H1 (cell line): ENCODE data around the gene MPC1. TPM values are rescaled to one million over a fixed set of nuclear protein-coding genes. Genes with fewer than 3 reads are reported as not detected.

Experiments used
- CTCF ChIA-PET: fragments of 300-600 bp; sonication (Branson Sonifier 250); formaldehyde crosslinking; loops from one replicate; lab custom pipeline; 2021; ENCODE audit not compliant: partially characterized antibody; lab: Charles Lee
- POLR2A ChIA-PET: fragments of 300-600 bp; sonication (Branson Sonifier 250); formaldehyde crosslinking; loops from one replicate; lab custom pipeline; 2021; ENCODE audit warnings: inconsistent platforms; ENCODE audit not compliant: partially characterized antibody; lab: Charles Lee
- DNase-seq, 2 experiments: peaks; one replicate each; pipeline versions ENCODE4 v3.0.0 to v3.0.0-alpha.2; 2010 to 2022; ENCODE audit warnings: low spot score in 2 of 2, low read depth in 1 of 2, mixed read lengths in 1 of 2
- FAIRE-seq: peaks from 2 replicates; lab custom pipeline; 2011; peaks lifted over from hg19 to GRCh38; lab: Jason Lieb, UNC
- H2AFZ ChIP-seq: 2 replicates; pipeline ENCODE4 v1.8.1; 2012; ENCODE audit warnings: low read length, inconsistent platforms
- H2AK5ac ChIP-seq: 2 replicates; pipeline ENCODE4 v1.6.1; 2013; ENCODE audit warnings: low read depth, low read length
- H2BK120ac ChIP-seq: replicated peaks from 2 replicates; pipeline ENCODE3; 2013; ENCODE audit warnings: low read depth, low read length, inconsistent platforms
- H2BK12ac ChIP-seq: 2 replicates; pipeline ENCODE4 v1.6.1; 2013; ENCODE audit warnings: low read depth, low read length
- H2BK15ac ChIP-seq: 2 replicates; pipeline ENCODE4 v1.6.1; 2013; ENCODE audit warnings: low read length
- H2BK20ac ChIP-seq: 2 replicates; pipeline ENCODE4 v1.6.1; 2013; ENCODE audit warnings: low read length
- H2BK5ac ChIP-seq: 2 replicates; pipeline ENCODE4 v1.6.1; 2013; ENCODE audit warnings: low read depth, low read length
- H3K14ac ChIP-seq: 2 replicates; pipeline ENCODE4 v1.6.1; 2013; ENCODE audit warnings: inconsistent platforms; ENCODE audit not compliant: insufficient read length
- H3K18ac ChIP-seq: 2 replicates; pipeline ENCODE4 v1.6.1; 2013; ENCODE audit warnings: low read length; ENCODE audit errors: extremely low read depth
- H3K23ac ChIP-seq: 2 replicates; pipeline ENCODE4 v1.6.1; 2013; ENCODE audit warnings: inconsistent platforms; ENCODE audit not compliant: insufficient read length
- H3K23me2 ChIP-seq: 2 replicates; pipeline ENCODE4 v1.6.1; 2013; ENCODE audit warnings: low read depth, low read length
- H3K27ac ChIP-seq: 2 replicates; pipeline ENCODE4 v1.6.1; 2011; ENCODE audit warnings: low read depth, low read length, inconsistent platforms
- H3K27me3 ChIP-seq, 4 experiments: replicated peaks in 1 of 4; 1 replicate in 1 of 4; 2 replicates in 3 of 4; pipeline versions ENCODE4 v1.6.1 to v1.8.1; 2011 to 2013; ENCODE audit warnings: low read length in 3 of 4, mild to moderate bottlenecking in 3 of 4, inconsistent platforms in 2 of 4, mixed read lengths in 2 of 4, moderate library complexity in 1 of 4; ENCODE audit not compliant: control insufficient read depth in 3 of 4, insufficient read depth in 3 of 4; ENCODE audit errors: extremely low read depth in 1 of 4
- H3K36me3 ChIP-seq, 4 experiments: 2 replicates each; pipeline versions ENCODE4 v1.6.1 to v1.8.1; 2011 to 2013; ENCODE audit warnings: mild to moderate bottlenecking in 4 of 4, low read length in 3 of 4, moderate library complexity in 2 of 4, control low read depth in 1 of 4, inconsistent platforms in 1 of 4; ENCODE audit not compliant: insufficient read depth in 4 of 4, control insufficient read depth in 2 of 4
- H3K4ac ChIP-seq: replicated peaks from 2 replicates; pipeline ENCODE3; 2013; ENCODE audit warnings: low read length, low read depth, mixed read lengths, inconsistent platforms; ENCODE audit not compliant: insufficient read length
- H3K4me1 ChIP-seq, 4 experiments: replicated peaks in 1 of 4; 1 replicate in 1 of 4; 2 replicates in 3 of 4; pipeline versions ENCODE4 v1.6.1 to v1.8.1; 2011 to 2013; ENCODE audit warnings: low read length in 3 of 4, inconsistent platforms in 2 of 4, mixed read lengths in 1 of 4; ENCODE audit not compliant: insufficient read depth in 4 of 4, control insufficient read depth in 3 of 4
- H3K4me2 ChIP-seq, 2 experiments: 2 replicates each; pipeline versions ENCODE4 v1.6.1 to v1.8.1; 2011 to 2013; ENCODE audit warnings: low read depth in 2 of 2, low read length in 2 of 2, control low read depth in 1 of 2, inconsistent platforms in 1 of 2, mild to moderate bottlenecking in 1 of 2; ENCODE audit not compliant: insufficient read depth in 1 of 2
- H3K4me3 ChIP-seq, 4 experiments: fragments of 200-600, 300-600 bp in 1 of 4; sonication (generic), shearing (Covaris generic), sonication (Bioruptor Twin) in 1 of 4; 2 replicates each; pipeline versions ENCODE4 v1.5.1 to v1.8.1; 2011 to 2016; ENCODE audit warnings: low read length in 4 of 4, low read depth in 3 of 4, control low read depth in 2 of 4, inconsistent platforms in 2 of 4, mild to moderate bottlenecking in 2 of 4, mixed read lengths in 1 of 4, moderate library complexity in 1 of 4; ENCODE audit not compliant: insufficient read depth in 2 of 4; ENCODE audit errors: extremely low read depth in 1 of 4
- H3K56ac ChIP-seq: replicated peaks from 2 replicates; pipeline ENCODE3; 2013; ENCODE audit warnings: low read depth, mild to moderate bottlenecking, mixed read lengths, low read length, inconsistent platforms; ENCODE audit not compliant: insufficient read length
- H3K79me1 ChIP-seq: 2 replicates; pipeline ENCODE4 v1.6.1; 2013; ENCODE audit warnings: low read depth, low read length, control low read depth
- H3K79me2 ChIP-seq, 2 experiments: 2 replicates each; pipeline versions ENCODE4 v1.6.1 to v1.8.1; 2012 to 2013; ENCODE audit warnings: low read length in 2 of 2, mild to moderate bottlenecking in 2 of 2, inconsistent platforms in 1 of 2; ENCODE audit not compliant: insufficient read depth in 2 of 2, control insufficient read depth in 1 of 2
- H3K9ac ChIP-seq, 4 experiments: replicated peaks in 1 of 4; 1 replicate in 1 of 4; 2 replicates in 3 of 4; pipeline versions ENCODE4 v1.6.1 to v1.8.1; 2011 to 2013; ENCODE audit warnings: low read depth in 3 of 4, low read length in 3 of 4, control low read depth in 2 of 4, mild to moderate bottlenecking in 2 of 4, moderate library complexity in 2 of 4, inconsistent platforms in 1 of 4; ENCODE audit errors: extremely low read depth in 1 of 4
- H3K9me3 ChIP-seq, 2 experiments: 2 replicates each; pipeline versions ENCODE4 v1.6.1 to v1.8.1; 2012 to 2013; ENCODE audit warnings: mild to moderate bottlenecking in 2 of 2, moderate library complexity in 2 of 2, control low read depth in 1 of 2, inconsistent platforms in 1 of 2, low read depth in 1 of 2, low read length in 1 of 2, mixed read lengths in 1 of 2; ENCODE audit not compliant: insufficient read depth in 2 of 2
- H4K20me1 ChIP-seq, 2 experiments: replicated peaks in 1 of 2; 2 replicates each; pipeline versions ENCODE3 to v1.8.1; 2011 to 2013; ENCODE audit warnings: inconsistent platforms in 2 of 2, low read length in 2 of 2, mild to moderate bottlenecking in 1 of 2; ENCODE audit not compliant: insufficient read depth in 2 of 2, control insufficient read depth in 1 of 2
- H4K5ac ChIP-seq: 2 replicates; pipeline ENCODE4 v1.6.1; 2013; ENCODE audit warnings: low read length, low read depth, mixed read lengths, inconsistent platforms; ENCODE audit not compliant: insufficient read length
- H4K8ac ChIP-seq: 2 replicates; pipeline ENCODE4 v1.8.0; 2013; ENCODE audit warnings: mild to moderate bottlenecking, moderate library complexity, low read length, inconsistent platforms; ENCODE audit not compliant: insufficient read depth; ENCODE audit errors: extremely low read depth
- H4K91ac ChIP-seq: replicated peaks from 2 replicates; pipeline ENCODE3; 2013; ENCODE audit warnings: low read length, mixed read lengths, inconsistent platforms; ENCODE audit not compliant: insufficient read length
- SAP30 ChIP-seq: fragments of 300-600 bp; sonication (generic); IDR thresholded peaks from 2 replicates; pipeline ENCODE4 v1.7.1; 2012; ENCODE audit warnings: low read length, moderate library complexity, mild to moderate bottlenecking, inconsistent platforms; ENCODE audit not compliant: insufficient read depth, insufficient replicate concordance
- WGBS, 2 experiments: shearing (Covaris generic) in 1 of 2; methylation state at CpG; one replicate each; pipeline versions ENCODE4 v1.1.6 to v1.1.7; 2013 to 2015; ENCODE audit warnings: low lambda C conversion rate in 2 of 2, mixed read lengths in 2 of 2, inconsistent platforms in 1 of 2, low coverage in 1 of 2, missing lambda C conversion rate in 1 of 2; ENCODE audit not compliant: insufficient replicate concordance in 2 of 2, insufficient coverage in 1 of 2, insufficient read length in 1 of 2; ENCODE audit errors: extremely low coverage in 1 of 2, missing lambda C conversion rate in 1 of 2; 5-methylcytosine and 5-hydroxymethylcytosine counted together
- polyA plus RNA-seq, 7 experiments: library from polyadenylated mRNA; depleted of rRNA in 3 of 7; stranded (reverse) in 5 of 7; unstranded in 2 of 7; fragments of >200 nt in 5 of 7; fragments of 200-250 nt in 2 of 7; gene quantifications; 1 replicate in 5 of 7; 2 replicates in 1 of 7; 4 replicates in 1 of 7; pipeline versions ENCODE4 v1.2.1 to v1.2.3, GENCODE V29; 2011 to 2013; ENCODE audit warnings: missing spikeins in 2 of 7, mixed read lengths in 2 of 7
- total RNA-seq: library from RNA; stranded (reverse); fragmentation: NEBNext Ultra II Directional; extraction: Animal tissue kit (Norgen Biotek cat#: 25700); gene quantifications from 2 replicates; pipeline ENCODE4 v1.2.1, GENCODE V29; 2021

MPC1 gene
- total and polyA plus RNA-seq, 2 of the 8 experiments (the other 6 are each of a cell fraction or from before 2014, with no cell fraction given), result 10.2 to 12.6 TPM

GRCh38 chr6:166417285-166417691 is 34.5 kb upstream of the MPC1 start:
- H3K23me2 ChIP-seq, result peaks cover 12% of the 10 kb centered on the region; the same call in 1 of the 2 replicates
- H2BK20ac ChIP-seq, result no peak overlapping the region
- 90% methylated on average over 6 of the region's 6 CpGs; no CpG with 5 or more reads in 1 of the 2 experiments for WGBS, 2 experiments
- DNase-seq (no peak), FAIRE-seq (no peak)
- no peak overlapping the region for H2BK120ac ChIP-seq
- no peak overlapping the region for H3K4me2 ChIP-seq
- no peaks in the 10 kb centered on the region for H3K9me3 ChIP-seq
- H3K27me3 ChIP-seq, result no peaks in the 10 kb centered on the region
- no peak overlapping the region for H3K18ac ChIP-seq
- no peak overlapping the region for H3K9ac ChIP-seq
- H2BK5ac ChIP-seq, result no peak overlapping the region
- H2AK5ac ChIP-seq, result no peak overlapping the region
- peaks cover 0 to 7% of the 10 kb centered on the region in 2 experiments for H4K20me1 ChIP-seq
- no peak overlapping the region for H3K4ac ChIP-seq
- POLR2A ChIA-PET, result no interaction called here
- no peak overlapping the region for H3K23ac ChIP-seq
- CTCF ChIA-PET, result no interaction called here
- no peak overlapping the region for H3K56ac ChIP-seq
- peaks cover 4 to 12% (median 4%) of the 10 kb centered on the region in 4 experiments; a peak in 6 of 8 replicates for H3K36me3 ChIP-seq
- no peak overlapping the region for H4K5ac ChIP-seq
- no peaks in the 10 kb centered on the region for H3K79me2 ChIP-seq
- no peak overlapping the region for H4K8ac ChIP-seq
- H2BK15ac ChIP-seq, result no peak overlapping the region
- no peak overlapping the region for H3K14ac ChIP-seq
- no peak for TF ChIP-seq SAP30
- H4K91ac ChIP-seq, result no peak overlapping the region
- H3K27ac ChIP-seq, result no peak overlapping the region
- no peaks in the 10 kb centered on the region for H3K4me1 ChIP-seq
- no peak overlapping the region for H2AFZ ChIP-seq
- H3K4me3 ChIP-seq, result no peak overlapping the region
- no peaks in the 10 kb centered on the region for H3K79me1 ChIP-seq
- H2BK12ac ChIP-seq, result no peak overlapping the region
